GM19025 (cell line): ENCODE measurements around the gene ZBTB47.

Source experiments
- ATAC-seq: cut with Tn5 transposase; IDR thresholded peaks from one replicate; pipeline ENCODE4 v1.9.1; 2021; ENCODE audit warnings: mild to moderate bottlenecking, low read depth, moderate library complexity; ENCODE audit not compliant: unreplicated experiment

ZBTB47 gene

GRCh38 chr3:42652251-42652610 is 1.3 kb upstream of the ZBTB47 start:
- ATAC-seq = peak; percentile 28

GRCh38 chr3:42652611-42653302 is 740 bp upstream of the ZBTB47 start:
- peak; percentile 57 for ATAC-seq

- ATAC-seq = no peak
Observed at GRCh38 chr3:42653303-42653559, 266 bp upstream of the ZBTB47 start.

GRCh38 chr3:42654331-42655201 is 1.1 kb downstream of the ZBTB47 start:
- no peak for ATAC-seq

- ATAC-seq = no peak
Observed at GRCh38 chr3:42655331-42655888, 1.9 kb downstream of the ZBTB47 start.

DNA sequence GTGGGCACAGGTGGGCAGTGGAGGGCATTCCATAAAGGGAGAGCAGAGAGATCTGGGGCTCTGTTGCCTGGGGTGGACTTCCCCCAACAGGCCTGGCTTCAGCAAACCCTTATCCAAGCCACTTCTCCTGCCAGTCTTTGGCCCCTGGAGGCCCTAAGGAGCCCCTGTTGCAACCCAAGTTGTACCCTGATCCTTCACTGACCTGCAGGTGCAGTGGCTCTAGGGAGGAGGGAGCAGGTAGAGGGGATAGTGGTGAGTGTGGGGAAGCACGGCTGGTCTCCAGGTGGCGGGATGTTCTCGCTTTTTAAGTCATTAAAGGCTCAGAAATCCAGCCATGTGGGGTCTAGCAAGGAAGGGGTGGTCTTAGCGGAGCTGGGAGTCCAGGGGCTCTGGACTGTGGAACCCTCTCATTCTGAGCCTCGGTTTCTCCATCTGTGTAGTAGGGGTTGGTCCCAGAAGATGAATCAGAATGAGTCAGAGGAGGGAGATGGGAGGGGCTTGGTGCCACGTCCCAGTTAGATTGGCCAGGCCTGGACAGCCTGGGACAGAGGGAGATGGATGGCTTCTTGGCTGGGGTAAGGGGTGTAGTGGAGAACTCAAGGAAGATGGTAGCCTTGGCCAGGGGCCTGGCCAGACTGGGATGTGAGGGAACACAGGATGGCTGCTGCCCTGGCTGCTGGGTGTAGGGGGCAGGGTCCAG is 2.6 kb downstream of the ZBTB47 start:
- ATAC-seq = no peak

- no peak for ATAC-seq
Observed at GRCh38 chr3:42656680-42657610, 3.4 kb downstream of the ZBTB47 start.

DNA sequence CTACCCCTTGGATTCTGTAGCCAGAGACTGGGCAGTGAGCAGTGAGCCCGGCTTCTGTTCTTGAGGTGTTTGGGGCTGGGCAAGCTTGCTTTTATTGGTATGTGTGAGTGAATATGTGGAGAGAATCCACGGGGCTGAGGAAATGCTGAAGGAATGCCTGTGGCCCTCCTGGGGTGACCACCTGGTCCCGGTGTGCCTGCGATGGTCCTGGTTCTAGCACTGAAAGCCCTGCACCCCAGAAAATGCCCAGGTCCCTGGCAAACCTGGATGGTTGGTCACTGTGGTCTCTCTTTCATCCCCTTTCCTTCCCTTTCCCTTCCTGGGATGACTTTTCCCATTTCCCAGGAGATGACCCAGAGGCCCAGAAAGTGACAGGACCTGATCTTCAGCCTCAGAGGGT is 4.2 kb downstream of the ZBTB47 start:
- ATAC-seq = no peak

DNA sequence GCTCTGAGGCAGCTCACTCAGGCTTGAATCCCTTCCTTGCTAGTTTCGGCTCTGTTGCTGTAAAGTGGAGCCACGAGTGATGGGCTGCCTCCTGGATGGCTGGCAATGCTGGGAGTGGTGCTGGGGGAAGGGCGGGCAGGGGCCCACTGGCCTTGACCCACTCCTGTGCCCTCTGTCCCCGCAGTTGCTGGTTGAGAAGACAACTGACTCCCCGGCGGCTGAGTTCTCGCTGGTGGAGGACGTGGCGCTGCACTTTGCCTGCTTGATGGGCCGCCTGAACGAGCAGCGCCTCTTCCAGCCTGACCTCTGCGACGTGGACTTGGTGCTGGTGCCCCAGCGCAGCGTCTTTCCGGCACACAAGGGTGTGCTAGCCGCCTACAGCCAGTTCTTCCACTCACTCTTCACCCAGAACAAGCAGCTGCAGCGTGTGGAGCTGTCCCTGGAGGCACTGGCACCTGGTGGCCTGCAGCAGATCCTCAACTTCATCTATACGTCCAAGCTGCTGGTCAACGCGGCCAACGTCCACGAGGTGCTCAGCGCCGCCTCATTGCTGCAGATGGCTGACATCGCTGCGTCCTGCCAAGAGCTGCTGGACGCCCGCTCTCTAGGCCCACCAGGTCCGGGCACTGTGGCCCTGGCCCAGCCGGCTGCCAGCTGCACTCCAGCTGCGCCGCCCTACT is 4.7 kb downstream of the ZBTB47 start:
- no peak for ATAC-seq

DNA sequence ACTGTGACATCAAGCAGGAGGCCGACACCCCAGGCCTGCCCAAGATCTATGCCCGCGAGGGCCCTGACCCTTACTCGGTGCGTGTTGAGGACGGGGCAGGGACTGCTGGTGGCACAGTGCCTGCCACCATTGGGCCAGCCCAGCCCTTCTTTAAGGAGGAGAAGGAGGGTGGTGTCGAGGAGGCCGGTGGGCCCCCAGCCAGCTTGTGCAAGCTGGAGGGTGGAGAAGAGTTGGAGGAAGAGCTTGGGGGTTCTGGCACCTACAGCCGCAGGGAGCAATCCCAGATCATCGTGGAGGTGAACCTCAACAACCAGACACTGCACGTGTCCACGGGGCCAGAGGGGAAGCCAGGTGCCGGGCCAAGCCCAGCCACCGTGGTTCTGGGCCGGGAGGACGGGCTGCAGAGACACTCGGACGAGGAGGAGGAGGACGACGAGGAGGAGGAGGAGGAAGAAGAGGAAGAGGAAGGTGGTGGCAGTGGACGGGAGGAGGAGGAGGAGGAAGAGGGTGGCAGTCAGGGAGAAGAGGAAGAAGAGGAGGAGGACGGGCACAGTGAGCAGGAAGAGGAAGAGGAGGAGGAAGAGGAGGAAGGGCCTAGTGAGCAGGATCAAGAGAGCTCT is 5.4 kb downstream of the ZBTB47 start:
- no peak for ATAC-seq

GRCh38 chr3:42659451-42660130 is 6.1 kb downstream of the ZBTB47 start:
- no peak for ATAC-seq

DNA sequence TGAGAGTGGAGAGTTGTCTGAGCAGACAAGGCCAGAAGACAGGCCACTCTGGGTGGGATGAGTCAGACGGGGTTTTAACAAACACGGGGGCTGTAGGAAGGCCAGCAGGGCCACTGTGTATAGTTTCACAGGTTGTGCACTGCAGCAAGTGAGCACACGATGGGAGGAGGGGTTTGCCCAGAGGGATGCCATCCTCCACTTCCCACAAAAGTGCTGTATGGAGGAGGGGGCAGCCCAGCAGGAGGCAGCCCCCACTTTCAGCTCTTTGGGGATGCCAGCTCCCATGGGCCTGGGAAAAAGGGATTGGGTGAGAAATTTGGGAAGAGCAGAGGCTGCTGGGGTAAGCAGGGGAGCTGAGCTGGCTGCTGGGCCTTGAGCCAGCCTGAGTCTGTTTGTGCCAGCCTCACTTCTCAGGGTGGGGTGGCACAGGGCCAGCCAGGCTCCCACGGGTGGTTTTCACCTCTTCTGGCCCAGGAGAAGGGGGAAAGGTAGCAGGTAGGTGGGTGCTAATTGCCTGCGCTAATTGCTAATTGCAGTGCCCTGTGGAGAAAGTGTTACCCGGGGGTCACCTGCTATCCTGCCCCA is 6.7 kb downstream of the ZBTB47 start:
- ATAC-seq = no peak

DNA sequence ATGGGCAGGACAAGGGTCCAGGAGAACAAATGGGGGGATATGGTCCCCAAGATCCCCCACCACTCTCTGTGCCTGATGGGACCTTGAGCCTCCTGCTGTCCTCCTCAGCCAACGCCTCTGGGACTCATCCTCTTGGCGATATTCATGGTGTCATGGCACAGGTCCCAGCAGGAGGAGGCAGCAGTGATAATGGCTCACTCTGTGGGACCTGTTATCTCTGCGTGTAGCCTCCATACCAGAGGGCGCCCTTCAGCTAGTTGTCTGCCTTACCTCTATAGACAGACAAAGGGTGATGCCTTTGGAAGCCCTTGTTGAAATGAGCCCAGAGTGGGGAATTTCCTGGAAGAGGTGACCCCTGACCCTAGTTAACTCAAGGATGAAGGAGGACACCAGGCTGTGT is 7.4 kb downstream of the ZBTB47 start:
- no peak for ATAC-seq

DNA sequence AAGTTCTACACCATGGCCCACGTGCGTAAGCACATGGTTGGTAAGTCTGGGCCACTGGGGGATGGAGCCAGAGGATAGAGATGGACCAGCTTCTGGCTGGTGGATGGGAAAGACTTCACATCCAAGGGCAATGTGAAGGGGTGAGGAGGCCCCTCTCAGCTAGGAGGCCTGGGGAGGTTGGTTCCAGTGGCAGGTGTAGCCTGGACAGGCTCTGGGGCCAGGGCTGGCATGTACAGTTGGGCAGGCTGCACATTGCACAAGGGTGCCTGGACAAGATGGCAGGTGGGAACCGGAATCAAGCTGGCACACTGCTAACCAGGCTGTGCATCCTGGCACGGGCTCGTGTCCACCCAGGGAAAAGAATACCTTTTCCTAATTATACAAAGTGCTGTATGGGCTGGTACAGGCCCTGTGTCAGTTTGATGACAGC is 8.1 kb downstream of the ZBTB47 start:
- no peak for ATAC-seq

GRCh38 chr3:42662037-42662812 is 8.7 kb downstream of the ZBTB47 start:
- ATAC-seq = no peak

GRCh38 chr3:42662813-42663535 is 9.5 kb downstream of the ZBTB47 start:
- no peak for ATAC-seq
